ENCODE data around the gene STIM1.

DNA sequence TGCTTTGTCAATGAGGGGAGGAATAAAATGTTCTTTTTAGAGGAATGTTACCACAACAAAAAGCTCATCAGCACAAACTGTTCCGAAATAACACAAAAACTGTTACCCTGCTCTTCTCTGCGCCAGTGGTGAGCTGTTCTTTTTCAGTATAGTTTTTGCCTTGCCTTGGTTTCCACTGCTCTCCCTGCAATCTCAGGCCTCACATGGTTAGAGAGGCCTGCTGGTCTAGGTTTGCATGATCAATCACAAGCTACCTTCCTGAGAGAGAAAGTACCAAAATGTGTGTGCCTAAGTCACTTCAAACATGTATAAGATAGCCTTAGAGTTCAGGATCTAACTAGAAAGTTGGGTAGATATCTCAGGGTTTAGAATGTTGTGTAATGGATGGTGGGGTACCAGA is 114.6 kb downstream of the STIM1 start:
- TF ChIP-seq, protein P1, sequence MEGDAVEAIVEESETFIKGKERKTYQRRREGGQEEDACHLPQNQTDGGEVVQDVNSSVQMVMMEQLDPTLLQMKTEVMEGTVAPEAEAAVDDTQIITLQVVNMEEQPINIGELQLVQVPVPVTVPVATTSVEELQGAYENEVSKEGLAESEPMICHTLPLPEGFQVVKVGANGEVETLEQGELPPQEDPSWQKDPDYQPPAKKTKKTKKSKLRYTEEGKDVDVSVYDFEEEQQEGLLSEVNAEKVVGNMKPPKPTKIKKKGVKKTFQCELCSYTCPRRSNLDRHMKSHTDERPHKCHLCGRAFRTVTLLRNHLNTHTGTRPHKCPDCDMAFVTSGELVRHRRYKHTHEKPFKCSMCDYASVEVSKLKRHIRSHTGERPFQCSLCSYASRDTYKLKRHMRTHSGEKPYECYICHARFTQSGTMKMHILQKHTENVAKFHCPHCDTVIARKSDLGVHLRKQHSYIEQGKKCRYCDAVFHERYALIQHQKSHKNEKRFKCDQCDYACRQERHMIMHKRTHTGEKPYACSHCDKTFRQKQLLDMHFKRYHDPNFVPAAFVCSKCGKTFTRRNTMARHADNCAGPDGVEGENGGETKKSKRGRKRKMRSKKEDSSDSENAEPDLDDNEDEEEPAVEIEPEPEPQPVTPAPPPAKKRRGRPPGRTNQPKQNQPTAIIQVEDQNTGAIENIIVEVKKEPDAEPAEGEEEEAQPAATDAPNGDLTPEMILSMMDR (IDR thresholded peaks at IDR 0.05; ENCODE audit: low read depth, low read length, poor library complexity, severe bottlenecking), result no peak
- no peak for TF ChIP-seq EZH2phosphoT487 (IDR thresholded peaks at IDR 0.05; ENCODE audit: borderline replicate concordance, low read length)
